HL-60 (cell line): ENCODE data around the gene CCDC90B.

ENCODE experiments used
- DNase-seq, 2 experiments: peaks; one replicate each; pipeline ENCODE4 v3.0.0-alpha.2; 2010 to 2020; ENCODE audit warnings: low read depth in 1 of 2, low spot score in 1 of 2
- H3K27ac ChIP-seq: fragments of 250-450 bp; sonication (Bioruptor Pico); replicated peaks from 2 replicates; pipeline ENCODE4 v1.5.1; 2020; ENCODE audit warnings: mild to moderate bottlenecking, moderate library complexity
- H3K27me3 ChIP-seq: fragments of 250-450 bp; sonication (Bioruptor Pico); 2 replicates; pipeline ENCODE4 v1.5.1; 2021; ENCODE audit warnings: mild to moderate bottlenecking, moderate library complexity; ENCODE audit not compliant: insufficient read depth, poor library complexity, severe bottlenecking
- H3K4me3 ChIP-seq: replicated peaks from 2 replicates; pipeline ENCODE4 v1.5.1; 2011; ENCODE audit warnings: mild to moderate bottlenecking, control low read depth, low read length; ENCODE audit not compliant: insufficient read depth
- CTCF ChIP-seq: IDR thresholded peaks from one replicate; pipeline ENCODE4 v1.5.1; 2011; ENCODE audit warnings: low read length, control low read depth, inconsistent platforms; ENCODE audit not compliant: insufficient read depth
- GABPA ChIP-seq: IDR thresholded peaks from 2 replicates; pipeline ENCODE4 v1.6.1; 2012; ENCODE audit warnings: low read depth
- POLR2AphosphoS5 ChIP-seq: IDR thresholded peaks from 2 replicates; pipeline ENCODE4 v1.6.1; 2012; ENCODE audit warnings: low read depth
- REST ChIP-seq: IDR thresholded peaks from 2 replicates; pipeline ENCODE4 v1.6.1; 2012; ENCODE audit warnings: low read depth; ENCODE audit not compliant: insufficient replicate concordance
- SPI1 ChIP-seq: IDR thresholded peaks from 2 replicates; pipeline ENCODE4 v1.6.1; 2012; ENCODE audit warnings: low read depth, mild to moderate bottlenecking, borderline replicate concordance

The CCDC90B gene

GRCh38 chr11:83222499-83222898 lies 63.7 kb downstream of the CCDC90B start:
- no peaks in the 10 kb centered on the region for H3K27me3 ChIP-seq
- no peak overlapping the region for H3K27ac ChIP-seq
- TF ChIP-seq SPI1 = no peak
- no peak for TF ChIP-seq POLR2AphosphoS5
- no peak for TF ChIP-seq CTCF
- TF ChIP-seq GABPA = no peak
- DNase-seq = no peak
- no peak overlapping the region for H3K4me3 ChIP-seq

GRCh38 chr11:83221694-83222093 lies 64.5 kb downstream of the CCDC90B start:
- H3K27ac ChIP-seq = no peak overlapping the region
- no peak for DNase-seq
- H3K4me3 ChIP-seq = no peak overlapping the region
- no peaks in the 10 kb centered on the region for H3K27me3 ChIP-seq
- TF ChIP-seq CTCF = no peak
- TF ChIP-seq REST = no peak
- TF ChIP-seq POLR2AphosphoS5 = no peak
- TF ChIP-seq GABPA = no peak
- no peak for TF ChIP-seq SPI1

- no peak for TF ChIP-seq SPI1
- no peak for TF ChIP-seq GABPA
- TF ChIP-seq CTCF = no peak
- TF ChIP-seq POLR2AphosphoS5 = no peak
- no peak for TF ChIP-seq REST
- no peak for DNase-seq
- H3K4me3 ChIP-seq = no peak overlapping the region
Observed at GRCh38 chr11:83220260-83220659, 65.9 kb downstream of the CCDC90B start.

GRCh38 chr11:83219095-83219494 lies 67.1 kb downstream of the CCDC90B start:
- no peak for TF ChIP-seq CTCF
- no peak for TF ChIP-seq POLR2AphosphoS5
- TF ChIP-seq GABPA = no peak
- TF ChIP-seq REST = no peak
- no peak for TF ChIP-seq SPI1
- DNase-seq = no peak
- Histone ChIP-seq H3K4me3 (no peak overlapping the region), H3K27me3 (no peaks in the 10 kb centered on the region), H3K27ac (no peak overlapping the region)

More at GRCh38 chr11:83220260-83220659, 65.9 kb downstream of the CCDC90B start:
- Histone ChIP-seq H3K27ac (no peak overlapping the region), H3K27me3 (no peaks in the 10 kb centered on the region)
